ENCODE results near the gene GIT2.
"Not testable (repeated sequence)": the region's sequence is repeated elsewhere in the genome, so short reads cannot be mapped to it uniquely, and the experiment has no call there.

GIT2 gene, protein sequence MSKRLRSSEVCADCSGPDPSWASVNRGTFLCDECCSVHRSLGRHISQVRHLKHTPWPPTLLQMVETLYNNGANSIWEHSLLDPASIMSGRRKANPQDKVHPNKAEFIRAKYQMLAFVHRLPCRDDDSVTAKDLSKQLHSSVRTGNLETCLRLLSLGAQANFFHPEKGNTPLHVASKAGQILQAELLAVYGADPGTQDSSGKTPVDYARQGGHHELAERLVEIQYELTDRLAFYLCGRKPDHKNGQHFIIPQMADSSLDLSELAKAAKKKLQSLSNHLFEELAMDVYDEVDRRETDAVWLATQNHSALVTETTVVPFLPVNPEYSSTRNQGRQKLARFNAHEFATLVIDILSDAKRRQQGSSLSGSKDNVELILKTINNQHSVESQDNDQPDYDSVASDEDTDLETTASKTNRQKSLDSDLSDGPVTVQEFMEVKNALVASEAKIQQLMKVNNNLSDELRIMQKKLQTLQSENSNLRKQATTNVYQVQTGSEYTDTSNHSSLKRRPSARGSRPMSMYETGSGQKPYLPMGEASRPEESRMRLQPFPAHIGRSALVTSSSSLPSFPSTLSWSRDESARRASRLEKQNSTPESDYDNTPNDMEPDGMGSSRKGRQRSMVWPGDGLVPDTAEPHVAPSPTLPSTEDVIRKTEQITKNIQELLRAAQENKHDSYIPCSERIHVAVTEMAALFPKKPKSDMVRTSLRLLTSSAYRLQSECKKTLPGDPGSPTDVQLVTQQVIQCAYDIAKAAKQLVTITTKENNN

DNA sequence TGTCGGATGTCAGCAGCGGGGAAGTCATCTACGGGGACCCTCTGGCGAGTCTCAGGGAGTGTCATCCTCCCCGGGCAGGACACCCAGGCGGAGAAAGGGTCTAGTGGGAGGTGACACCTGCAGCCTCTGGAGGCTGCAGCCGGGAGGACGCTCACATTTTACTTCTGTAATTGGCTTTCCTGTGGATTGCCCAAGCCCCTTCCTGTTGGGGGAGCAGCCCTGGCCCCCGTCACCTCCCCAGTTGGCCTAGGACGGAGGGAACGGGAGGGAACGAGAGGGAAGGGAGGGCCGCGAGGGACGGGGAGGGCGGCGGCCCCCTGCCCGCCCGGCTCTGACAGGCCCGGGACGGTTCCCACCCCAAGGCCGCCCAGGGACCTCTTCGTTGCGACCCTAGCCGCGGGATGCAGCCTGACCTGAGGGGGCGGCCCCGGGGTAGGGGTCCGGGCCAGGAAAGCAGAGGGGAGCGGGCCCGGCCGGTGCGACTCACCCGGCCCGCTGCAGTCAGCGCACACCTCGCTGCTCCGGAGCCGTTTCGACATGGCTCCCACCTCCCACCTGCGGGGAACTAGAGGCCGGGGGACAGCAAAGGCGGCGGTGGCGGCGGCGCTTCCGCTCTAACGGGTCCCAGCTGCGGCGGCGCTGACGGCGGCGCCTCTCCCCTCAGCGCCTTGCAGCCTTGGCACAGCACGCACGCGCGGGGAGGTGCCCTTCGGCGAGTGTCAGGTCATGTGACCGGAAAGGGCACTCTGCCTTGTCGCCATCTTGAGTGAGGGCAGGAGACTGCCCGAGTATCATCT lies at the start of gene GIT2:
Gene GIT2 (minus strand): TSS at position 683 of the 797 bp plus-strand sequence. CDS start 144 bp downstream, at position 539.
- DNase-seq = peak; percentile 94 to 97 (median 95)

DNA sequence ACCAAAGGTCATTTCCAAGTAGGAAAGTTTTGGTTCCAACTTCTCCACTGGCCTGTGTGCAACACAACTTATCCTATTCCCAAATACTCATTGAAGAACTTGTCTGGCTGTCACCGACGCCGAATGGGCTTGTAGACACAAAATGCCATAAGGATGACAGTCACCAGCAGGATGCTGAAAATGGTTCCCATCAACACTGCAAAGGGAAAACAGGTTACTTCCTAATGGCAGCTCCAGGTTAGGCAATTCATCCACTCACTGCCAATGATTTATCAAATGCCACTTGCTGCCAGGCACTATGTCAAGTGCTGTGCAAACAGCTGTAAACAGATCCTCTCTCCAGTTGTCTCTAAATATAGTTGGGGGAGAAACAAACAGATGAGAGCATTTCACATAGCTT lies 46.1 kb upstream of the GIT2 start:
- DNase-seq = peak; percentile 28 to 82 (median 81)

GRCh38 chr12:110039085-110039807 lies 43.1 kb upstream of the GIT2 start:
- peak in 1 of 3 experiments; percentile 28 for DNase-seq

- DNase-seq = no peak
Measured at GRCh38 chr12:110038741-110039084, 42.5 kb upstream of the GIT2 start.

DNA sequence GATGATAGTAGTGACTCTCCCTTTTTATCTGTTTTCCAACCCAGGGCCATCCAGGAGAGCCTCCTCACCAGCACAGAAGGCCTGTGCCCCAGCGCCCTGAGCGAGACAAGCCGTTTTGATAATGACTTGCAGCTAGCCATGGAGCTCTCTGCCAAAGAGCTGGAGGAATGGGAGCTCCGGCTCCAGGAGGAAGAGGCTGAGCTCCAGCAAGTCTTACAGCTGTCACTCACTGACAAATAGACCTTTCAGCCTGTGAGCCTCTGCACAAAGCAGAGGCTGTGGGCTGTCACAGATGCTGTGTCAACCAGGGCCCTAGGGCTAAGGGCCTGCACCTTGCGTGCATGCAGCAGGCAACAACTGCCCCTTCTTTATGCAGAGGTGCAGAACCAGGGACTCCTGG lies 41.1 kb upstream of the GIT2 start:
- no peak for DNase-seq

- DNase-seq = no peak
Measured at GRCh38 chr12:110035534-110036104, 39.5 kb upstream of the GIT2 start.

DNA sequence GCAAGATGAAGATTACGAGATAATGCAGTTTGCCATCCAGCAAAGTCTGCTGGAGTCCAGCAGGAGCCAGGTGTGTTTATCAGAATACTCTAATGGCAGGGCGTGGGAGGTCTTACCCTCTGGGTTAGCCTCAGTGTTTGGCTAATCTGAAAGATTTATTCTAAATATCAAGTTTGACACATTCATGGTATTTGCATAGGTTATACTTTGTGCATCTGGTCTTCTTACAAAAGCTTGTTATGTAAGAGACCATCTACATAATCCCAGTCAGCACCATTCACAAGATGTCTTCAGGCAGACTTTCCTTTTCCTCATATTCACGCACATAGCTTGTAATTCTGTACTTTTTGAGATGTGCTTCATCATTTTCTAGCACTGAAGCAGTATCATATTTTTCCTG lies 37.7 kb upstream of the GIT2 start:
- no peak for DNase-seq

DNA sequence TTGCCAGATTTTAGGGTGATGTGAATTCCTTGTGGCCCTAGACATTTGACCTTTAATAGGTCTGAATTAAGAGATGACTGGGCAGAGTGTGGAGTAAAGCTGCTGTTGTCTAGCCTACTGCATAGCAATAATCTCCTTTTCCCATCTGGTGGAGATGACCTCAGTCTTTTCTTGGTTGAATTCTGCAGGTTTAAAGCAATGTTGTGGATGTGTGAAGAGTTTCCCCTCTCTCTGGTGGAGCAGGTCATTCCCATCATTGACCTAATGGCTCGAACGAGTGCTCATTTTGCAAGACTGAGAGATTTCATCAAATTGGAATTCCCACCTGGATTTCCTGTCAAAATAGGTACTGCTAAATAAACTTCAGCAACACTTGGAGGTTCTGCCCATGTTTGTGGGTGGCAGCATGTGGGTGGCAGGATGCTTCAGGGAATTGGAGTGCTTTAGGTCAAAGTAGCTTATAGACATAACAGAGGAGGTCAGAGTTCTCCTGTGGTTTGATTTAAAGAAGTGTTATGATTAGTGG lies 33.2 kb upstream of the GIT2 start:
- no peak for DNase-seq

DNA sequence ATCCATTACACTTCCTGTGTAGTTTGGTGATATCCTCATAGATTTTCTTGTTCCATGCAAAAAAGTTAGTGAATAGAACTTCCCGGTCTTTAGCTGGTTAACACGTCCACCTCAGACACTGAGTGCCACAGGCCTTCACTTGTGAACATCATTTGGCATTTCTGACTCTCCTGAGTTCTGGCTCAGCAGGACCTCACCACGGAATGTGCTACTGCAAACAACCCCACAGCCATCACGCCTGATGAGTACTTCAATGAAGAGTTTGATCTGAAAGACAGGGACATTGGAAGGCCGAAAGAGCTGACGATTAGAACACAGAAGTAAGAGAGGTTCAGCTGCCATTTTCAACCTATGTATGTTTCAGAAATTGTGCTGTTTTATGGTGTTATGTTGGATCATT lies 32.2 kb upstream of the GIT2 start:
- no peak for DNase-seq

DNA sequence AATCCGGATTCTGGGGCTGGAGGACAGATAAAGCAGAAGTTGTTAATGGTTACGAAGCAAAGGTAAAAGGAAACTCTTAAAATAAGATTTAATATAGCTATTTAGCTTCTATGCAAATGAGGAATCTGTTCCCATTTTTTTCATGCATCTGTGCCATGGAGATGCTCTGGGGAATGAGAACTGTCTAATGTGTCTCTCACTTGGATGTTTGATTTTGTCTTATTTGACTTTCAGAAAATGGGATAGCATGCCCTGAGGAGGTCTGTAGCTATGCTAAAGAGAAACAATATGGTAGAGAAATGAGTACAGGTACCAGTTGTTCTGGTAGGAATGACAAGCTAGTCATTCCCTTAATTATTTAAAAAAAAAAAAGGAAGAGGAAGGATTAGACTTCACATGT lies 27.9 kb upstream of the GIT2 start:
- DNase-seq = no peak

DNA sequence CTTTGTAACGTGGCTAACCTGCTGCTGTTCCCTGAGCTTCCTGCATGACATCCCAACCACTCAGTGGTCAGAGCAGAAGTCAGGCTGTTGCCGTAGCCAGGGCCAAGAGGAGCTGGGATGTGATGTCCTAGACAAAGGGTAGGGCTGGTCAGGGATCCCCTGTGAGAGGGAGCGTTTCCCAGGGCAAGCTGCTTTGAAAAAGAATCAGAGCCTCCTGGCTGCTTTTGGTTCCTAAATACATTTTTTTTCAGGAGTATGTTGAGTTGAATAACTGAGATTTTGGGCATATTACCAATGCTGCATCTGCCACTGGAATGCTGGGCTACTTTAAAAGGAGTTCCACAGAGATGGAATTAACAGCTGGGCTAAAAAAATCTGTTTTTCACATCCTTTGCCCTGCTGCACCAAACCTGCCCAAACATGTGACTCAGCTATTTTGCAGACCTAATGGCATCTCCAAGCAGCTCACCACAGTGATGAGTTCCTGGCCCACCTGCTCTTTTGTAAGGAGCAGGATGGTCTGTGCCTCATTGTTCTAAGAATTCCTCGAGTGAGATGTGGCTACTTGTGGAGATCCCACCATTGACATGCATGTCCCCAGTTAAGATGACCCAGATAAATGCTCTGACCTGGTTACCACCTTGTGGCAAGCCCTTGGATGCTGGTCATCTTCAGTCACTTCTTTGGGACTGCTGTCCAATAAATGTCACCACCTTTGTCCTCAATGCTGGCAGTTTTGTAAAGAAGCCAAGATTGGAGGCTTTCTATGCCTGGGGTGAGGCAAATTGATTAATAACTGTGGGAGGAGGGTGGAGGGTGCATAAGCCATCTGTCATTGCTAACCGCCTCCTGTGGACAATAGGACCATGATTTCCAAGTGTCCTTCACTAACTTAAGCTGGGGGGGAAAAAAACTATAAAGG lies 27.2 kb upstream of the GIT2 start:
- peak in 2 of 3 experiments; percentile 25 to 66 for DNase-seq

GRCh38 chr12:110020956-110021355 lies 24.8 kb upstream of the GIT2 start:
- DNase-seq = no peak

DNA sequence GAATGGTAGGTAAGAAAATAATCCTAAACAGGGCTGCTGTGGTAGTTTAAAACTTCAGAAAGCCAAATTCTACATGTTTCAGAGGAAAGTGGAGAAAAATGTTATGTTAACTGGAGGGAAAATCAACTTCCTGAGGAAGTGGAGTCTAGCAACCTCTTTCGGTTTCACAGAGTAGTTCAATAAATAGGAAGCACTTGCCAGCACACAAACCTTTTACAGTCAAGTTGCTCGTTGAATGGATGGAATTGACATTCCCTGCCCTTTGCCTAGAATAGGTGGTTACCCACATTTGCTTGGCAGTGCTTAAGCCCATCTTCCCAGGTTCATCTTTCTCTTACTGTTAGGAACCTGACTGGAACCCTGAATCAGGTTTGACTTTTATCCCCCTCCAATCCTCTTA lies 19.0 kb upstream of the GIT2 start:
- no peak for DNase-seq

DNA sequence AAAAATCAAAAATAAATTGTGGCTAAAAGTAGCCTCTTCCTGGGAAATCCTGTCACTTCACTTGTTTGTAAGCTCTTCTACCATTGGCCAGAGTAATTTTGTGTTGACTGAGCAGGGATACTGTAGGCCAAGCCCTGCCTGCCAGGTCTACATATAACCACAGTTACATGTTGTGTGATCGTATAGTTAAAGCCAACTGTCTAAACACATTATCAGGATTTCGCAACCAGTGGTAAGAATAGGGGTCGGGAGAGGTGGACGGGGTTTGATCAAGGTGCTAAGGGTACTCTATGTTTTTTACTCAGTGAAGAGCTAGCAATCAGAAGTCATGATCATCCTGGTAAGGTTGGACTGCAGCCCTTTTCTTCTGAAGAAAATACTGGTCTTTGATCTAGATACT lies 16.5 kb upstream of the GIT2 start:
- DNase-seq = no peak

- no peak for DNase-seq
Measured at GRCh38 chr12:110012137-110012536, 16.0 kb upstream of the GIT2 start.

GRCh38 chr12:110010853-110011723 lies 14.9 kb upstream of the GIT2 start:
- DNase-seq = no peak

GRCh38 chr12:110008681-110009398 lies 12.7 kb upstream of the GIT2 start:
- DNase-seq = not testable (repeated sequence)

GRCh38 chr12:110007881-110008280 lies 11.7 kb upstream of the GIT2 start:
- no peak for DNase-seq

DNA sequence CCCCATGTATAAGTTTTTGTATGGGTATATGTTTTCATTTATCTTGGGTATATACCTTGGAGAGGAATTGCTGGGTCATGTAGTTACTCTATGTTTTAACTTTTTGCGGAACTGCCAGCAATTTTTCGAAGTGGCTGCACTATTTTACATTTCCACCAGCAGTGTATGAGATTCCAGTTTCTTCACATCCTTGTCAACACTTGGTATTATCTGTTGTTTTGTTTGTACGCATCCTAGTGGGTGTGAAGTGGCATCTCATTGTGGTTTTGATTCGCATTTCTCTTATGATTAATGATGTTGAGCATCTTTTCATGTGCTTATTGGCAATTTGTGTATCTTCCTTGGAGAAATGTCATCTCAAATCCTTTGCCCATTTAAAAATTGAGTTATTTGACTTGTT lies 9.9 kb upstream of the GIT2 start:
- DNase-seq = no peak

All from NCI-H1417 (cell line).